Astrocyte (in vitro differentiated cells and primary cell): ENCODE measurements around the gene DDX41.

ENCODE experiments used
- CTCF ChIP-seq: IDR thresholded peaks from 2 replicates; pipeline ENCODE4 v1.5.1; 2011; ENCODE audit warnings: low read depth, mild to moderate bottlenecking, inconsistent platforms, low read length, moderate library complexity; ENCODE audit not compliant: insufficient read depth
- EZH2 ChIP-seq: IDR thresholded peaks from 2 replicates; pipeline ENCODE4 v1.6.1; 2012; ENCODE audit warnings: mild to moderate bottlenecking, low read length, inconsistent platforms; ENCODE audit not compliant: insufficient read depth

- TF ChIP-seq CTCF: no peak
- TF ChIP-seq EZH2: no peak
These were observed 6.2 kb downstream of the DDX41 start for GRCh38 chr5:177510567-177511053.
